ENCODE data around the gene LZTR1. TPM values are rescaled to one million over a fixed set of nuclear protein-coding genes. Genes with fewer than 3 reads are reported as not detected.
"Not testable (repeated sequence)": the region's sequence is repeated elsewhere in the genome, so short reads cannot be mapped to it uniquely, and the experiment has no call there.

The LZTR1 gene
- total RNA-seq, 1 experiment from 2014 or later = 41.5 TPM

DNA sequence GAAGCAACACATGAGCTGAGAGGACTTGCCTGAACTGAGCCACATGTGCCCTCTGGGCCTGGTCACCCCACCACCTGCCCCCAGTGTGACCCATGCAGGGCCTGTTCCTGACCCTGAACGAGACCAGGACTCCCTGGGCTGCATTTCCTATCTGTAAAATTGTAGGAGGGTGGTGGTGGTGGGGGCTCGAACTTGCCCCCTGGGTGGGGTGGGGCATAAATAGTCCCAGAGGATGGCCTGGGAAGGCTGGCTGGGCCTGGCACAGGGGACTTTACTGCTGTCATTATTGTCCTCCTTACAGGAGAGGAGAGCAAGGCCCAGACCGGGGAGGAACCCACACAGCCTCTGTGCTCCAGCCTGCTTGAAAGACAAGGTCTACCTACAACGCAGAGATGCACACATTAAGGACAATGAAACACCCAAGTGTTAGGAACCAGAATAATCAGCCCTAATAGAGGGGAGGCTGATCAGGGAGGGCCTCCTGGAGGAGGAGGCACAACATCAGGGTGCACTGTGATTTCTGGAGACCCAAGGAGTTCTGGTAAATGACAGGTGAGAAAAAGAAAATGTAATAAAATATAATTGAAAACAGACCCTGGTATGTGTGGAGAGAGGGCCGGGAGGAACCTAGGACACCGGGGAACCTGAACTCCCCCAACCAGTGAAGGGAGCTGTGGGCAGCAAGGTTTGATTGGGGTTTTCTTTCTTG is 17.9 kb upstream of the LZTR1 start:
- no peak for DNase-seq (ENCODE audit: low spot score)
- in situ Hi-C loops (cut with HindIII; ENCODE audit: low sequenced_read_pairs) = no loop called here

DNA sequence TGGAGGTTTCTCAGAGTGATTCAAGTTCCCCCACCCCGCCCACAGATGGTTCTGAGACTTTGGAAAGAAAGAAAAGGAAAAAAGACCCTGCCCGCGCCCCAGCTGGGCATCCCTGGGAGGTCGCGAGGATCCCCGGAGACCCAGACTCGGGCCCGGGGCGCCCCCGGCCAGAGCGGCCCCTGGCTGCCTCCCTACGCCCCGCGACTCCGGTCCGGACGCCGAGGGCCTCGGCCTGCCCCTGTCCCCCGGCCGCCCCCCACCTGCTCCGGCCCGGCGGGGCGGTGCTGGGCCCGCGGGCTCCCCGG is 17.3 kb upstream of the LZTR1 start:
- in situ Hi-C loops (cut with HindIII; ENCODE audit: low sequenced_read_pairs) = no loop called here
- DNase-seq (ENCODE audit: low spot score) = no peak

DNA sequence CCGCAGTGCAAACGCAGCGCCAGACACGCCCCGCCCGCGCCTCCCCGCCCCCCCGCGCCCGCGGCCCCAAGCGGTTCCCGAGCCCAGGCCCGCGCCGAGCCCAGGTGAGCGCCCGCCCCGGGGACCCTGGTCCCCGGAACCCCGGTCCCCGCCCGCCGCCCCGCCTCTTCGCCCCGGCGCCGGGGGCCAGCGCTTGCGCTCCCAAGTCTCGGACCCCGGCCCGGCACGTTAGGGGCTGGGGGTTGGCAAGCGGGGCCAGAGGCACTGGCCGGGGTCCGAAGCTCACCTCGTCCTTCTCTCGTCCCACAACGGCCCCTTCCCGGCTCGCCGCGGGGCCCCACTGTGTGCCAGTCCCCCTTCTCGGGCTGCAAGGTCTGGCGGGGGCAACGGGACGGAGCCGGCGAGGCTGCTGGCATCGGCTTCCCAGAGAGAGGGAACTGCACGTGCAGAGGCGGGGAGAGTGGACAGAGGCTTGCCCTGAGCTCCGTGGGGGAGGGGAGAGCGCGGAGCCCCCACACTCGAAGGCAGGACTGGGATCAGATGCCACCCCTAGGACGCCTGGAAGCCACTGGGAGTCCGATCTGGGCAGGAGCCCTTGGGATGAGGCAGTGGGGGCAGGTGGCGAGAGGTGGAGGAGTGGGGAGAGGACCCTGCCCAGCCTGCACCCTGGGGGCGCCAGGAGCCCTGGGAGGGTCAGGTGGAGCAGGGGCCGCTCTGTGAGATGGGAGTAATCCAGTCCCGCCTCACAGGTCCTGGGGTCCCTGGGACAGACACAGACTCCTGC is 16.8 kb upstream of the LZTR1 start:
- DNase-seq (ENCODE audit: low spot score) = no peak
- in situ Hi-C loops (cut with HindIII; ENCODE audit: low sequenced_read_pairs) = no loop called here

DNA sequence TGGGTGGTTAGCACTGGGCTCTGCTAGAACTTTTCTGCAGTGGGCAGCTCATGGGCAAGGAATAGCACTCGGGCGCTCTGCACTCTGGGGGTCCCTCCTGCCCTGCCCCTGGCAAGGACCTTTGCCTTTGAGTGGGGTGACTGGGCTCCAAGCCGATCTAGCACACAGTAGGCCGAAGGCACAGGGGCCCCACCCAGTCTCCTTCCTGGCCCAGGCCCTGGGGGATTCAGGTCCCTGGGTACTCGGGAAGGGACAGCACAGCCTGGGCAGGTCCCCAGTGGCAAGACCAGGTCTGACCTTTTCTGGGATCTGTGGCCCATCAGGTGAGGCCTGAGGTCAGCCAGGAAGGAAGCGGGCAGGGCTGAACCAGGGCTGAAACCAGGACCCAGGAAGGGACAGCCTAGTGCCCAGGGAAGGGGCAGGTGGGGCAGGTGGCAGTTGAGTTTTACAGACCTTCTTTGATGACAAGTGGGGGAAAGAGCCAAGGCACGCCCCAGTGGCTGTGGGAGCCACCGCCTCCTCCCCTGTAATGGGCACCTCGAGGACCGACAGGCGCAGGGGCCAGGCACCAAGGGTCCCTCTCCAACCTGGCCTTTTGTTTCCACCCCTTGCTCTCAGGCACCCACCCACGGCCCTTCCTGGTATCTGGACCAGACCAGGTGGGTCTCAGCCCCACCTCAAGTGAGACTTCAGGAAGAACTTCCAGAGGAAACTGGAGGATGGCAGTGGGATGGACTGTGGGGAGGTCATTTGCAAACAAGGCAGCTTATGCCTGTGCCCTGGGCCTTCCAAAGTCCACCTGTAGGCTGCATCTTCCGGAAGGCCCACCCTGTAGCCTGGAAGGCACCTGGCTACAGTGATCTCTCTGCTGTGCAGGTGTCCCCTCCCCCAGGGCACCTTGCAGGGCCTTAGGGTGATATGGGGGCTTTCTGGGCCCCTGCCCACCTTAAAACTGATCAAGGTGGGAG is 15.9 kb upstream of the LZTR1 start:
- no peak for DNase-seq (ENCODE audit: low spot score)
- in situ Hi-C loops (cut with HindIII; ENCODE audit: low sequenced_read_pairs) = no loop called here

DNA sequence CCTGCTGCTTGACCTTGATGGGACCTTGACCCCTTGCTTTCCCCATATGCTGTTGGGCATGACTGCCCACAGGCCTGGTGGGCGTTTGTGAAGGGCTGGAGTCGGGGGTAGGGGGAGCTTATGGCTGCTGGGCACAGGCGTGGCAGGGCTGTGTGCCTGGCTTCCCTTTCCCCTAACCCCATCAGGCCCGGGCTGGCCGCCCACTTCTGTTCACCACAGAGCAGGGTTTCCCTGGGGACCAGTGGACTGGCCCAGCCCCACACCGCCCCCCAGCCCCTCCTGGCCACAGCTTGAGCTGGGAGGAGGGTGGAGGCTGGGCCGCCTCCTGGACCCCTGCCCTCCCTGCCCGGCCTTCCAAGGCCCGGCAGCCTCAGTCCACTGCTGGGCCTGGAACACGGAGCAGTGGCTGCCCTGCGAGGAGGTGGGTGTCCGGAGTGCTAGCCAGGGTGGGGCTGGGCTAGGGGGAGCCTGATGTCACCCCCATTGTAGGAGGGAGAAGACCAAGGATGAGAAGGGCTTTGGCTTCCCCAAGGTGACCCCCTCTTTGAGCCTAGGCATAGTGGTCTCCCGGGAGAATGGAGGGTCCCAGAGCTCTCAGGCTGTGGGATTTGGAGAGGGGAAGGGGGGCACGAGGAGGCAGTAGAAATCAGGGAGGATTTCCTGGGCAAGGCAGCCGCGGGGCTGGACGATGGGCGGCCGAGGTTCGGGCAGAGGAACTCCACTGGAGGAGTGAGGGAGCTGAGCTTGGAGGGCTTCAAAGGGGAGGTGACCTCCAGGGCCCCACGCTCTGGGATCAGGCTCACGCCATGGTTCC is 15.0 kb upstream of the LZTR1 start, which contains the start of gene AIFM3:
Gene AIFM3 (plus strand): TSS at position 373 of the 814 bp plus-strand sequence. CDS start 690 bp downstream, outside the sequence.
- in situ Hi-C loops (cut with HindIII; ENCODE audit: low sequenced_read_pairs) = no loop called here

DNA sequence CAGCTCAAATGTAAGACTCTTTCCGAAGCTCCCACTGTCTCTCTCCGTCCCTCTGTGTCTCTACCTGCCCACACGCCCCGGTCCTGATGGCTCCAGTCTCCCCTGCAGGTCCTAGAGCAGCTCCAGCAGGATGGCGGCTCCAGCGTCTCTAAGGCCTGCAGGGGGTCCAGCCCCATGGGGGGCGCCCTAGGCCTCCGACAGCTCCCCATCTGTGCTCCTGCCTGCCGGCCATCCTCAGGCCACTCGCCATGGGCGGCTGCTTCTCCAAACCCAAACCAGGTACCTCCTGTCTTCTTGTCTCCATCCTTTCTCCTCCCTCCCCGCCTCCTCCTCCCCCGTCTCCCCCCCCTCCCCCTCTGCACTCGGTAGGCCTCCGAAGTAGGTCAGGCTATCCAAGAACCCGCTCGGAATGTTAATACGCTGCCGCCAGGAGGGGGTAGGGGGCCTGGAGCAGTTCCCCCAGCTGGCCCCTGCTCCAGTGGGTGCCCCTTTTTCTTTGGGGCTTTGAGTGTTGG is 14.3 kb upstream of the LZTR1 start:
- in situ Hi-C loops (cut with HindIII; ENCODE audit: low sequenced_read_pairs) = no loop called here
- DNase-seq (ENCODE audit: low spot score) = peak; percentile 76

More for the DNA sequence above, 15.0 kb upstream of the LZTR1 start, which contains the start of gene AIFM3:
- DNase-seq (ENCODE audit: low spot score) = no peak

DNA sequence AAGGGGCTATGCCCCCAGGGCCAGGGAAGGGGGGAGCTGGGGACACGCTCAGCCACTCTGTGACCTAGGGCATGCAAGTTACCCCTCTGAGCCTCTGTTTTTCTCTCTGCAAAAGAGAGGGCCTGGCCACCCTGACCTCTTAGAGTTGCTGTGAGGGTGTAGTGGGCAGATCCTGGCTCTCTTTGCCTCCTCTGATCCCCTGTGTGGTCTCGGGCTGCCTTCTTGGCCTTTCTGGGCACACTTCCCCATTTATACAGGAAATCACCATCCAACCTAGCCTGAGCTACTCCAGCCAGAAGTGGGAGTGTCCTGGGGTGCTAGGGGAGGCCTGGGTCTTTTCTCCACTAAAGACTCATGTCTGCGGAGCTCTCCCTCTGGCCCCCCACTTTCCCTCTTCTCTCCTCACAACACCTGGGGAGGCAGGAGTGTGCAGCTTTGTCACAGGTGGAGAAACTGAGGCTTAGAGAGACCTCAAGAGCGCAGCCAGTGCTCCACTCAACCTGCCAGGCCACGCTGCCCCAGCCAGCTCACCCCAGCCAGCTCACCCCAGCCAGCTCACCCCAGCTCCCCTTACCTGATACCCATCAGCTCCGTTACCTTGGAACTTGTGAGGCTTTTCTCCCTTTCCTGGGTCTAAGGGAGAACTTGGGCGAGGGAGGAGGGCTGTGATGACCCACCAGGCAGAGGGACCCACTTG is 13.7 kb upstream of the LZTR1 start:
- in situ Hi-C loops (cut with HindIII; ENCODE audit: low sequenced_read_pairs) = no loop called here
- no peak for DNase-seq (ENCODE audit: low spot score)

DNA sequence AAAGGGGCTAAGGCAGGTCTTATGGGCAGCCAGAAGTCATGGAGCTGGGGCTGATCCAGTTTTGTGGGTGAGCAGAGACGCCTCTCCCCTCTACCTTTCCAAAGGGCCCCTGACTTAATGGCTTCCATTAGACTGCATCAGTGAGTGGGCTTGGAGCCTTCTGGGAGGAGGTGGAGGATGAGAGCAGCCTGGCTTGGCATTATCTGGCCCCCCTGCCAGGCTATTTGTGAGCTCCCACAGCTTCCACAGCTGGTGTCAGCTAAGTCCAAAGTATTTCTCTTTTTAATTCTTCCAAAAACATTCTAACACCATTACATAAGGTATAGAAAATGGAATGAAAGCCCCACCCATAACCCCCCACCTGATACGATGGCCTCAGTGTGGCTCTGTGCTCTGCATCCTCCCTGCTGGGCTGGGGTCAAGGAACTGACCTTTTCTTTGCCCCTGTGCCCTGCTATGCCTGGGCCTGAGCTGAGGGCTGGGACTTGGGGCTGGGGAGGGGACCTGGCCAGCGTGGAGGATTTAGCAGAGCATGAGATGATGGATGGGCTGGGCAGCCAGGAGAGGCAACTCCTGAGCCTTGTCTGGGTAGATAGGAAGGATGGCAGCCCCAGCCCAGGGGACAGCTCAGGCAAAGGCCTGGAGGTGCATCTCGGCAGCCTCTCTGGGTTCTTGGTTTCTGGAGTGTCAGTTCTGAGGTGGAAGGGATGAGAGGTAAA is 11.0 kb upstream of the LZTR1 start:
- in situ Hi-C loops (cut with HindIII; ENCODE audit: low sequenced_read_pairs) = no loop called here
- no peak for DNase-seq (ENCODE audit: low spot score)

DNA sequence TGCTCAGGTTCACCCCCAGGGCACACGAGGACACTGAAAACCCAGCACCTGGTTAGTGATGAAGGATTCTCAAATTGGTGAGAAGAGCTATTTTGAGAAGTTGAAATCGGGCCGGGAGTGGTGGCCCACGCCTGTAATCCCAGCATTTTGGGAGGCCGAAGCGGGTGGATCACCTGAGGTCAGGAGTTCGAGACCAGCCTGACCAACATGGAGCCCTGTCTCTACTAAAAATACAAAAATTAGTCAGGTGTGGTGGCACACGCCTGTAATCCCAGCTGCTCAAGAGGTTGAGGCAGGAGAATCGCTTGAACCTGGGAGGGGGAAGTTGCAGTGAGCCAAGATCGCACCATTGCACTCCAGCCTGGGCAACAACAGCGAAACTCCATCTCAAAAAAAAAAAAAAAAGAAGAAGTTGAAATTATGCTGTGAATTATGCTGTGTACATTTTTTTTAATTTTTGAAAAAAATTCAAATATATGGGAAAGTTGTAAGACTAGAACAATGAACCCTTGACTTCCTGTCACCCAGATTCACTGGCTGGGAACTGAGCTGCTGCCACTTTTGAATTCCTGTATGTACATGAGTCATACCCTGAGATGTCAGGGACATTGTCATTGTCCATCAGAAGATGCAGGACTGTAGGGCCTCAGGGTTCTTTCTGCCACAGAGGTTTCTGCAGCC is 9.9 kb upstream of the LZTR1 start:
- in situ Hi-C loops (cut with HindIII; ENCODE audit: low sequenced_read_pairs); DNase-seq (ENCODE audit: low spot score): not testable (repeated sequence)

DNA sequence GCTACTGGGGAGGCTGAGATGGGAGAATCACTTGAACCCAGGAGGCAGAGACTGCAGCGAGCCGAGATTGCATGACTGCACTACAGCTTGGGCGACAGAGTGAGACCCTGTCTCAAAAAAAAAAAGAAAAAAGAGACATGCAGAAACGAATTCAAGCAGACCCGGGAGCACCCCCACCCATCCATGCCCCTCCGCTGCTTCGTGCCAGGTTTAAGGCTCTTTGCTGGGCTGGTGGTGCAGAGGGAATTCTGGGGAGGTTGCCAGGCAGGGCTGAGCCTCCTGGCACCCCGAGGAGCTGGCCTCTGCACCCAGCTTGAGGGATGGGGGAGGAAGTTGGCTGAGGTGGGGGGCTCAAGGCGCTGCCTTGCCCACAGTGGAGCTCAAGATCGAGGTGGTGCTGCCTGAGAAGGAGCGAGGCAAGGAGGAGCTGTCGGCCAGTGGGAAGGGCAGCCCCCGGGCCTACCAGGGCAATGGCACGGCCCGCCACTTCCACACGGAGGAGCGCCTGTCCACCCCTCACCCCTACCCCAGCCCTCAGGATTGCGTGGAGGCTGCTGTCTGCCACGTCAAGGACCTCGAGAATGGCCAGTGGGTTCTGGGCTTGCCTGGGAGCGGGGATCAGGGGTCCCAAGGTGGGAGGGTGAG is 9.0 kb upstream of the LZTR1 start:
- in situ Hi-C loops (cut with HindIII; ENCODE audit: low sequenced_read_pairs) = no loop called here
- DNase-seq (ENCODE audit: low spot score) = no peak

DNA sequence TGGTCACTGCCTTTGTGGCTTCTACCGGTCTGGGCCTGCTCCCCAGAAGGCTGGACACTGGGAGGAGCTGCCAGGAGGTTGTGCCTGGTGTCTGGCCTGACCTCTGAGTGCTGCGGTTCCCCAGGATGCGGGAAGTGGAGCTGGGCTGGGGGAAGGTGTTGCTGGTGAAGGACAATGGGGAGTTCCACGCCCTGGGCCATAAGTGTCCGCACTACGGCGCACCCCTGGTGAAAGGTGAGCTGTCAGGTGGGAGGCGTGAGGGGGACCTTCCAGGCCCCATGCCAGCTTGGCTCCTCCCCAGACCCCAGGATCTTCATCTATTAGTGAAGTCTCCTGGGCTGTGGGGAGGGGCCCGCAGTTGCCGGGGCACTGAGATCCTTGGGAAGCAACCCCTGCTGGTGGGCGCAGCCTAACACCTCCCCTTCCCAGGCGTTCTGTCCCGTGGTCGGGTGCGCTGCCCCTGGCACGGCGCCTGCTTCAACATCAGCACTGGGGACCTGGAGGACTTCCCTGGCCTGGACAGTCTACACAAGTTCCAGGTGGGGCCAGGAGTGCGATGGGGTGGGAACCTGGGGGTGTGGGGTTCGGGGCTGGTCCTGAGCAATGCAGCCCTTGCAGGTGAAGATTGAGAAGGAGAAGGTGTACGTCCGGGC is 8.3 kb upstream of the LZTR1 start:
- in situ Hi-C loops (cut with HindIII; ENCODE audit: low sequenced_read_pairs) = no loop called here
- DNase-seq (ENCODE audit: low spot score) = no peak

DNA sequence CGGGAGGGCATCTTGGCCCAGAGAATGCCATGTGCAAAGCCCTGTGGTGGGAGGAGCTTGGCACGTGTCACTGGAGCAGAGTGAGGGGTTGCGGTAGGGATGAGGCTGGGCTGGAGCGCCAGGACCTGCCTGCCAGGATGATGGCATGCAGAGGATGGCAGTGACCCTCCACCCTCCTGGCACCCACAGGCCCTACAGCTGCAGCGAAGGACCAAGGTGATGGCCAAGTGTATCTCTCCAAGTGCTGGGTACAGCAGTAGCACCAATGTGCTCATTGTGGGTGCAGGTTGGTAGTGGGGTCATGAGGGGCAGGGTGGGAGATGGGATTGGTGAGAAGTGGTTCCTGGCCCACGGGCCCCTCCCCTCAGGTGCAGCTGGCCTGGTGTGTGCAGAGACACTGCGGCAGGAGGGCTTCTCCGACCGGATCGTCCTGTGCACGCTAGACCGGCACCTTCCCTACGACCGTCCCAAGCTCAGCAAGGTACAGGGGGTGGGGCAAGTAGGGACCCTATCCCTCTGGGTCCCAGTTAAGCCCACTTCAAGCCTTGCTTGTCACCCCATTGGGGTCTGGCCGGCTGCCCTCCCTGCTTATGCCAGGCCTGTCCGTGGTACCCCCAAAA is 7.7 kb upstream of the LZTR1 start:
- DNase-seq (ENCODE audit: low spot score) = no peak
- in situ Hi-C loops (cut with HindIII; ENCODE audit: low sequenced_read_pairs) = no loop called here

DNA sequence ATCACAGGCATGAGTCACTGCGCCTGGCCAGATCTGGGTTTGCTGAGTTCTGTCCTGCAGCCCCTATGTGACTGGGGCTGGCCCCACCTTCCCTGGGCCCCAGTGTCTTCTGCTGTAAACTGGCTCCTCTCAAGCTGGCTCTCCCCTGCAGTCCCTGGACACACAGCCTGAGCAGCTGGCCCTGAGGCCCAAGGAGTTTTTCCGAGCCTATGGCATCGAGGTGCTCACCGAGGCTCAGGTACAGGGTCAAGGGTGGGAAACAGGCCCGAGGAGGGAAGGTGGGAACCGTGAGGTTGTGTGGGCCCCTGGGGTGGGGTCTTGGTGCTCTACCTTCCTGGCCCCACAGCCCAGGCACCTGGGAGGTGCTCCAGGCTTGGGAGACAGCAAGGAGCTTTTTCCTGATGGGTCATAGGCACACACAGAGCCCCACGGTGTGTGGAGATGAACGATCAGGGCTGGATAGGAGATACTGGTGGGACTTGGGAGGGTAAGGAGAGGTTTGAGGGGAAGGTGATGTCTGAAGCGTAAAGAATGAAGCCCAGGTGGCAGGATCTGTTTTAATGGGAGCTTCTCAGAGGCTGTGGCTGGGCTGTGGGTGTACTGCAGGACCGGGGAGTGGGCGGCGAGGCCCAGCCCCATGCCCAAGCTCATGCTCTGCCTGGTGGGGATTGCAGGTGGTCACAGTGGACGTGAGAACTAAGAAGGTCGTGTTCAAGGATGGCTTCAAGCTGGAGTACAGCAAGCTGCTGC is 6.4 kb upstream of the LZTR1 start:
- in situ Hi-C loops (cut with HindIII; ENCODE audit: low sequenced_read_pairs) = no loop called here
- DNase-seq (ENCODE audit: low spot score) = no peak

DNA sequence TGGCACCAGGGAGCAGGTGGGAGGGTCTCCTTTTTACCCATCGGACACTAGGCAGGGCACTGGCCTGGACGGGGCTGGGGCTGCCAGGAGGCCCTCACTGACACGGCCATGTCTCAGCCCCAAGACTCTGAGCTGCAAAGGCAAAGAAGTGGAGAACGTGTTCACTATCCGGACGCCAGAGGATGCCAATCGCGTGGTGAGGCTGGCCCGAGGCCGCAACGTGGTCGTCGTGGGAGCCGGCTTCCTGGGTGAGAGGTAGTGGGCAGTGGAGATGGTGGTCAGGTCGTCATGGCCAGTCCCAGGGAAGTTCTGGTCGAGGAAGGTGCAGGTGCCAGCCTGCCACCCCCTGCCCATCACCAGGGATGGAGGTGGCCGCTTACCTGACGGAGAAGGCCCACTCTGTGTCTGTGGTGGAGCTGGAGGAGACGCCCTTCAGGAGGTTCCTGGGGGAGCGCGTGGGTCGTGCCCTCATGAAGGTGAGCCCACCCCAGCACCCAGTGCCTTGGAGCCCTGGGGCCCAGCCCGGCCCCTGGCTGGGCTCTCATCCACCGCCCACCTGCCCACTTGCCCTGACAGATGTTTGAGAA is 5.7 kb upstream of the LZTR1 start:
- no peak for DNase-seq (ENCODE audit: low spot score)
- in situ Hi-C loops (cut with HindIII; ENCODE audit: low sequenced_read_pairs) = no loop called here

DNA sequence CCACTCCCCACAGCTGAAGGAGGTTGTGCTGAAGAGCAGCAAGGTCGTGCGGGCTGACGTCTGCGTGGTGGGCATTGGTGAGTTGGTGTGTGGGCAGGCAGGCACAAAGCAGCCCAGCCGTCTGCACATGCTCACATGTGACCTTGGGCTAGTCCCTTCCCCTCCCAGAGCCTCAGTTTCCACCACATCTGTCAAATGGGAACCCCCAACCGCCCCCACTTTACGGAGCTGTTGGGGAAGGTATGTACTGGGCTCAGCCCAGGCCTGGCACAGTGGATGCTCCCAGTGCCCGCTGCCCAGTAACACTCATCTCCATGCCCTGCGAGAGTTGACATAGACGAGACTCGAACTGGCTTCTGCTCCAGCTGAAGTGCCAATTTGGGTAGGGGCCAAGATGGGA is 5.1 kb upstream of the LZTR1 start:
- in situ Hi-C loops (cut with HindIII; ENCODE audit: low sequenced_read_pairs) = no loop called here
- DNase-seq (ENCODE audit: low spot score) = no peak
